ENCODE measurements around the gene CMTM6. TPM values are rescaled to one million over a fixed set of nuclear protein-coding genes. Genes with fewer than 3 reads are reported as not detected.

CMTM6 gene
- total RNA-seq, 2 donors from 2014 or later, result 20.2 to 40.9 TPM

- WGBS, 2 donors, result 59 to 82% methylated on average over 3 to 4 of the region's 4 CpGs
- no peaks in the 10 kb centered on the region for H3K36me3 ChIP-seq (replicated peaks in 1 of 2; ENCODE audit: insufficient read depth in 1 of 2, low read depth in 2 of 2)
- intact Hi-C loops (cut with DNase I), result no loop called here
- TF ChIP-seq POLR2A (IDR thresholded peaks at IDR 0.05) (no peak), CTCF (IDR thresholded peaks at IDR 0.05) (no peak)
- H3K4me3 ChIP-seq, result no peak overlapping the region
- ATAC-seq (no peak), DNase-seq (no peak)
- H3K27me3 ChIP-seq, result no peaks in the 10 kb centered on the region
- H3K9me3 ChIP-seq, result no peaks in the 10 kb centered on the region
- no peak overlapping the region for H3K27ac ChIP-seq
- peaks cover 3% of the 10 kb centered on the region for H3K4me1 ChIP-seq
These were observed 66.5 kb downstream of the CMTM6 start for GRCh38 chr3:32435911-32436815.

GRCh38 chr3:32434206-32434605 is 68.4 kb downstream of the CMTM6 start:
- no peak for ATAC-seq
- Histone ChIP-seq H3K4me3 (no peak overlapping the region), H3K27ac (no peak overlapping the region), H3K9me3 (no peaks in the 10 kb centered on the region), H3K36me3 (replicated peaks in 1 of 2; ENCODE audit: insufficient read depth in 1 of 2, low read depth in 2 of 2) (no peaks in the 10 kb centered on the region), H3K4me1 (peaks cover 3% of the 10 kb centered on the region), H3K27me3 (no peaks in the 10 kb centered on the region)
- DNase-seq, result no peak
- intact Hi-C loops (cut with DNase I), result no loop called here
- WGBS, 2 donors, result 90 to 96% methylated on average over 4 of the region's 4 CpGs
- TF ChIP-seq CTCF (IDR thresholded peaks at IDR 0.05), result no peak
- no peak for TF ChIP-seq POLR2A (IDR thresholded peaks at IDR 0.05)

GRCh38 chr3:32432711-32433530 is 69.7 kb downstream of the CMTM6 start:
- peak overlapping the region in 1 of 4 donors; percentile 3 for H3K27ac ChIP-seq

GRCh38 chr3:32432045-32432710 is 70.5 kb downstream of the CMTM6 start:
- TF ChIP-seq POLR2A (IDR thresholded peaks at IDR 0.05) (no peak), CTCF (IDR thresholded peaks at IDR 0.05) (no peak)
- intact Hi-C loops (cut with DNase I), result no loop called here
- Histone ChIP-seq H3K9me3 (no peaks in the 10 kb centered on the region), H3K4me3 (no peak overlapping the region), H3K4me1 (peaks cover 15% of the 10 kb centered on the region), H3K36me3 (replicated peaks in 1 of 2; ENCODE audit: insufficient read depth in 1 of 2, low read depth in 2 of 2) (no peaks in the 10 kb centered on the region), H3K27me3 (no peaks in the 10 kb centered on the region), H3K27ac (no peak overlapping the region)
- WGBS, 2 donors, result 91 to 93% methylated on average over 6 of the region's 6 CpGs
- DNase-seq (peak in 1 of 4 donors; percentile 39), ATAC-seq (no peak)

More at GRCh38 chr3:32432711-32433530, 69.7 kb downstream of the CMTM6 start:
- no peaks in the 10 kb centered on the region for H3K27me3 ChIP-seq
- no peaks in the 10 kb centered on the region for H3K36me3 ChIP-seq (replicated peaks in 1 of 2; ENCODE audit: insufficient read depth in 1 of 2, low read depth in 2 of 2)
- TF ChIP-seq CTCF (IDR thresholded peaks at IDR 0.05) (no peak), POLR2A (IDR thresholded peaks at IDR 0.05) (no peak)
- 82 to 94% methylated on average over 12 of the region's 12 CpGs for WGBS, 2 donors
- no peaks in the 10 kb centered on the region for H3K9me3 ChIP-seq
- no peak for ATAC-seq
- no peak for DNase-seq
- intact Hi-C loops (cut with DNase I), result no loop called here
- peaks cover 12% of the 10 kb centered on the region for H3K4me1 ChIP-seq
- no peak overlapping the region for H3K4me3 ChIP-seq
